GM19467 (cell line): ENCODE data around the gene ARID2.

Experiments used
- ATAC-seq: cut with Tn5 transposase; IDR thresholded peaks from one replicate; pipeline ENCODE4 v1.9.1; 2021; ENCODE audit warnings: mild to moderate bottlenecking, moderate library complexity; ENCODE audit not compliant: unreplicated experiment

The ARID2 gene

GRCh38 chr12:45760333-45760732 lies 30.8 kb downstream of the ARID2 start:
- no peak for ATAC-seq

GRCh38 chr12:45762185-45763110 lies 32.9 kb downstream of the ARID2 start:
- no peak for ATAC-seq

- ATAC-seq: no peak
Observed at GRCh38 chr12:45763381-45763780, 33.9 kb downstream of the ARID2 start.

GRCh38 chr12:45768194-45768593 lies 38.7 kb downstream of the ARID2 start:
- no peak for ATAC-seq

GRCh38 chr12:45773747-45774146 lies 44.2 kb downstream of the ARID2 start:
- ATAC-seq: no peak

- no peak for ATAC-seq
Observed at GRCh38 chr12:45774508-45775162, 45.1 kb downstream of the ARID2 start.

- ATAC-seq: no peak
Observed at GRCh38 chr12:45775465-45775864, 46.0 kb downstream of the ARID2 start.

- ATAC-seq: no peak
Observed at GRCh38 chr12:45775964-45776363, 46.5 kb downstream of the ARID2 start.

GRCh38 chr12:45779936-45780335 lies 50.4 kb downstream of the ARID2 start:
- ATAC-seq: no peak

- no peak for ATAC-seq
Observed at GRCh38 chr12:45781080-45781479, 51.6 kb downstream of the ARID2 start.

GRCh38 chr12:45785315-45785714 lies 55.8 kb downstream of the ARID2 start:
- no peak for ATAC-seq

GRCh38 chr12:45789025-45789424 lies 59.5 kb downstream of the ARID2 start:
- ATAC-seq: no peak

GRCh38 chr12:45794422-45794821 lies 64.9 kb downstream of the ARID2 start:
- no peak for ATAC-seq

GRCh38 chr12:45801625-45802024 lies 72.1 kb downstream of the ARID2 start:
- ATAC-seq: no peak

- ATAC-seq: no peak
Observed at GRCh38 chr12:45803111-45803510, 73.6 kb downstream of the ARID2 start.

- ATAC-seq: no peak
Observed at GRCh38 chr12:45816652-45817051, 87.1 kb downstream of the ARID2 start.

- ATAC-seq: no peak
Observed at GRCh38 chr12:45827974-45828373, 98.5 kb downstream of the ARID2 start.

- no peak for ATAC-seq
Observed at GRCh38 chr12:45828402-45828801, 98.9 kb downstream of the ARID2 start.

- no peak for ATAC-seq
Observed at GRCh38 chr12:45831590-45831989, 102.1 kb downstream of the ARID2 start.

GRCh38 chr12:45833401-45833800 lies 103.9 kb downstream of the ARID2 start:
- no peak for ATAC-seq

GRCh38 chr12:45834809-45835208 lies 105.3 kb downstream of the ARID2 start:
- no peak for ATAC-seq

GRCh38 chr12:45839917-45840316 lies 110.4 kb downstream of the ARID2 start:
- ATAC-seq: no peak
